Cerebellar nuclear complex (tissue), 1 donor: ENCODE data around the gene RDX.
"Not testable (repeated sequence)": the region's sequence is repeated elsewhere in the genome, so short reads cannot be mapped to it uniquely, and the experiment has no call there.

ENCODE experiments used
- DNase-seq, 2 experiments: peaks; one replicate each; lab custom pipeline; 2025; lab: John Stamatoyannopoulos, UW

Gene RDX

DNA sequence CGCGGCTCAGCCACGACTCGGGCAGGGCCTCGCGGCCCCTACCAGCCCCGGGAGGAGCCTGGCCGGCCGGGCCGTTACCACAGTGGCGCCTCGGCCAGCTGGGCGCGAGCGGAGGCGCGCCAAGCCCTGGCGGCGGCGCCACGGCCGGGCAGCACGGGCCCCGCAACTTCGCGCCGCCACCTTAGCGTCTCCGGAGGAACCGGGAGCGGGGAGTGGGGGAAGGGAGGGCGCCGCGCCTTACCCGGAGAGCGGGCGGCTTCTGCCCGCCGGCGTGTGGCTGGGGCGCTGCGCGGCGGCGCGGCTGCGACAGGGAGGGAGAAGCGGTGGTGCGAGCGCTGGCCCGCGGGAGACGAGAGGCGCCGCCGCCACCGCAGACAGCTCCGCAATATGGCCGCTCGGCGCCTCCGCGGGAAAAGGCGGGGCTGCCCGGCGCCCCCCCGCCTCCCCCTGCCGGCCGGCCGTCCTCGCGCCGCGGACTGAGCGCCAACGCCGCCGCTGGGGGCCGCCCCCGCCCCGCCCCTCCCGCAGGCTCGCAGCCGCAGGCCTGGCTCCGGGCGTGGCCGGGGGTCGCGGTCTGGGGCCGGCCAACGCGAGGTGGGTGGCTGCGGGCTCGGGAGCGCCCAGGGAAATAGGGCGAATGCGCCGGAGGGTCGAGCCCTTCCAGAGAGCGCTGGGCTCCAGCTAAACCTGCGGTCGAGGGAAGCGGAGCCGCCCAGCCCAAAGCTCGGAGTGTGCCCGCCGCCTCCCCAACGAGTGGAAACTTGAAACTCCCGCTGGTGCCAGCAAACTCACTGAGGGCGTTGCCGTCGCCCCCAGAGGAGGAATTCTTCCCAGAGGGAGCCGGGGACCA lies at the start of gene RDX:
Gene RDX (minus strand): TSS at position 389 of the 850 bp plus-strand sequence. CDS start 16,922 bp downstream, outside the sequence.
- no peak for DNase-seq

DNA sequence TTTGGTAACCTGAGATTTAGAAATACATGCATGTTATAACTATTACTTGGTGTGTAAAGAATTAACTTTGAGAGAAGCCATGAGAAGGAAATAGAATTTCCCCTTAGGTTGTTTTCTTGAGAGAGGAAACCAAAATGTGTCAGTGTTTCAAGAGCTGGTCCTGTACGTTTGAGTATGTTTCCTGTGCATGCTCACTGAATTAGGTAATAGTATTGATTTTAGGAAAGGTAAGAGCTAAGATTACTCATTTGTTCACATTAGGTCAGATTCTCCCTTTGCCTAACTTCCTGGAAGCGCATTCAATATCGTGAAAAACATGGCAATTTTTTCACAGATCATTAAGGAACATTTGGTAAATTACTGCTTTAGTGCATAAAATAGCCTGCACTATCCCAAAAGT lies 49.3 kb upstream of the RDX start:
- no peak for DNase-seq

- no peak for DNase-seq
Observed at GRCh38 chr11:110340436-110340835, 44.0 kb upstream of the RDX start.

GRCh38 chr11:110339456-110340250 lies 43.2 kb upstream of the RDX start:
- no peak for DNase-seq

DNA sequence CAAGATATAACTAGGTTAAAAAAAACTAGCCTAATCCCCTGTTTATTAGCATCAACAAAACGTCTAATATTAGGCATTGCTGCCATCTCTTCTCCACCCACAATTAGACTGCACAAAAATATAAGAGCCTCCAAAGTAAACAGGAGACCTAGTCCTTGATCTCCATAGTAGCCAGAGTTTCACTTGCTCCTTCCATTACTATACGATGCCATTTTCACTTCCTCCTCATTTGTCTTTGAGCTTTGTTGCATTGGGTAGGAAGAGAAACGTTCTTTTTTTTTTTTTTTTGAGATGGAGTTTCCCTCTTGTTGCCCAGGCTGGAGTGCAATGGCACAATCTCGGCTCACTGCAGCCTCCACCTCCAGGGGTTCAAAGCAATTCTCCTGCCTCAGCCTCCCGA lies 42.3 kb upstream of the RDX start:
- DNase-seq, result no peak

GRCh38 chr11:110337570-110338193 lies 41.3 kb upstream of the RDX start:
- DNase-seq, result no peak

DNA sequence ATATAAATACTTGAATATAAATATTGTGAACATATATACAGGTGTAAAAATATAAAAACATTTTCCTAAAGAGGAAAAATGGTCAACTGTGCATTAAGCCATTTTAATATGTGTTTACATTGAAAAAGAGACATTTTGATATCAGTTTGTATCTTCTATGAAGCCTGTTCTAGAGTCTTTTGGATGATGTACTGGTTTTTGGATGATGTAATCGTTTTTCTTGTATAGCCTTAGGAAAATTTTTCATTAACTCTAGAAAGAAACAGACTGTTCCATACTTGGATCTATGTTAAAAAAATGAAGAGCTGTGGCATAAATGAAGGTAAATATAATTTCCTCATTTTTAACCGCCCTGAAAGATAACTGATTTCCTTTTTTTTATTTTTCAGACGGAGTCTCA lies 39.6 kb upstream of the RDX start:
- DNase-seq, result no peak

GRCh38 chr11:110335358-110335757 lies 38.9 kb upstream of the RDX start:
- no peak for DNase-seq

DNA sequence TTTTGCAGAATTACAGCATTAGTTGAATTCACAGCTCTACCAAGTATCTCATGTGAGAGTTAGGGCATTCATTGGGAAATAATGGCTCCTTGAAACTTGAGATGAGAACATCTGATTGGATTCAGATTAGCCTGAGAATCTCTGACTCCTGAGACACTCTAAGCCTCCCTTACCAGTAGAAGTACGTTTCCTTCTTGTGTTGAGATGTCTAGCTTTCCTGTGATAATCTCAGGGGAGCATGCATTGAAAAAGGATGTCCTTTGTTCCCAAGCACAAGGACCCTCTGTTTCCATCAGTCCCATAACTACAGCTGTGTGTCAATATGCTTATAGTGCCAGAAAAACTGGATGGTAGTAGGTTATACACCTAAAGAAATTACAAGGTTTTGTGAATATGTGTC lies 35.2 kb upstream of the RDX start:
- DNase-seq, result no peak

- DNase-seq, result no peak
Observed at GRCh38 chr11:110329445-110329844, 33.0 kb upstream of the RDX start.

GRCh38 chr11:110327508-110327907 lies 31.1 kb upstream of the RDX start:
- DNase-seq, result no peak

GRCh38 chr11:110323786-110324185 lies 27.4 kb upstream of the RDX start:
- DNase-seq, result no peak

DNA sequence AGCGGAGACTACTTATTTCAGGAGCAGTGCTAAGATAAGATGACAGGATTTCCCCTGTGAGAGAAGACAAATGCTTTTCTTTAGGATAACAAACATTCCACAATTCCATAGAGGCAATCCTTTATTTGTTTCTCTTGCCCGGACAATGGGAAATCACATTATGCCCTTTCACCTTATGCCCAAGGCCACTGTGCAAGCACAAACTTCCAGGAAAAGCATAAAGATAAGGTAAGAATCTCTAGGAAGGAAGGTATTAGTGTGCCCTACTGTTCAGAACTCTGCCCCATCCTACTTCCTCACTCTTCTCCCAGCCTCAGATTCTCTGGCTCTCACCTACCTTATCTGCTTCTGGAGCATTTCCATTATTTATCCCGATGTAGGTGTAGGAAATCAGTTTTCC lies 23.1 kb upstream of the RDX start:
- no peak for DNase-seq

DNA sequence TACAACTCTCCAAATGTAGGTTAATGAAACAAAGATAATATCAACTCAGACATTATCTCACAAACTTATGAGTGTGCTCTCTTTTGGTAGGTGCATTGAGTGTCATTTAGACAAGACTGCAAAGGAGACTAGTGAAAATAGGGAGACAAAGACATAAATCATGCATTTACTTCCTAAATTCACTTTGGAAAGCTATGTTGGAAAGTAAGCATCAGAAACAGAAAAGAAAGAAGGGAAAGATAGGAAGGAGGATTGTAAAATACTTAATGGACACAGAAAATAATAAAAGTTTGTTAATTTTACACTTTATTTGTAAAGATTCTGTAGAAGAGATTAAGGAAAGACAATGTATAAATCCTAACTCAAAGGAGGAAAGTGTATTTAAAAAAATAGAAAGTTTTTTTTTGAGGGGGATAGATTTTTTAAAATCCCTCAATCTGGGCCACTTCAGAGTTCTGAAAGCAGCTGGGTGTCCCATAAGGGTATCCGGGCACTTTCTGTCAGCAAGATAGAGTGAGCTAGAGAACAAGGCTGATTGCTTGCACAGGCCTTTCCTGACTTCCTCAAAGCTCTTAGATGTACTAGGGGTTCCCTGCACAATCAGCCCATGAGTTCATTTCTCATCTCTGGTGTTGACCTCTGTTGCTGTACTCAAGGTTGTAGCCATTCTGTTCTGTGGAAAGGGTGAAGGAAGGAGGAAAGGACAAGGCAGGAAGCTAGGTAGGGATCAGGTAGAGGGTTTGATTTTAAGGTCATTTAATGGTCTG lies 22.4 kb upstream of the RDX start:
- no peak for DNase-seq

GRCh38 chr11:110317516-110317932 lies 21.1 kb upstream of the RDX start:
- DNase-seq, result no peak

- no peak for DNase-seq
Observed at GRCh38 chr11:110314366-110315095, 18.1 kb upstream of the RDX start.

GRCh38 chr11:110312670-110313069 lies 16.3 kb upstream of the RDX start:
- DNase-seq, result no peak

DNA sequence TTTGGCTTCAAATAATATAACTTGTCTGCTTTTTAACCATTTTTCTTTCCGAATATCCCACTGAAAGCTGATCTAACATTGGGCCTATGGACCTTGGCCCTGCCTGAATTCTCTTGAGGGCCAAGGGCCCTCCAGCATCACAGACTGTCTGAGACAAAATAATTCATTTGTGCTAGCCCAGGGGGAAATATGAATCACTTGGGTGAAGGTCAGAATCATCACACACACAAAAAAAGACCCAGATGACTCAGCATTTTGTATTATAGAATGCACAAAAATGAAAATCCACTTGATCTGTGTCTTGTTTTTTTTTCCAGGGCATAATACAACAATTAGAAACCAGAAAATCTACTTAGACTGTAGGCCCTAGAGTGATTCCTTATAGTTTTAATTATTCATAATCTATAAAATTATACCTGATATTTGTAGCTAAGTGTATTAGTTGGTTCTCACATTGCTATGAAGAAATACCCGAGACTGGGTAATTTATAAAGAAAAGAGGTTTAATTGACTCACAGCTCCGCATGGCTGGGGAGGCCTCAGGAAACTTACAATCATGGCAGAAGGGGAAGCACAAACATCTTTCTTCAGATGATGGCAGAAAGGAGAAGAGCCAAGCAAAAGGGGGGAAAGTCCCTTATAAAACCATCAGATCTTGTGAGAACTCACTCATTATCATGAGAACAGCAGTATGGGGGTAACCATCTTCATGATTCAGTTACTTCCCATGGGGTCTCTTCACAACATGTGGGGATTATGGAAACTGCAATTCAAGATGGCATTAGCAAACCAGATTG lies 15.6 kb upstream of the RDX start:
- no peak for DNase-seq

DNA sequence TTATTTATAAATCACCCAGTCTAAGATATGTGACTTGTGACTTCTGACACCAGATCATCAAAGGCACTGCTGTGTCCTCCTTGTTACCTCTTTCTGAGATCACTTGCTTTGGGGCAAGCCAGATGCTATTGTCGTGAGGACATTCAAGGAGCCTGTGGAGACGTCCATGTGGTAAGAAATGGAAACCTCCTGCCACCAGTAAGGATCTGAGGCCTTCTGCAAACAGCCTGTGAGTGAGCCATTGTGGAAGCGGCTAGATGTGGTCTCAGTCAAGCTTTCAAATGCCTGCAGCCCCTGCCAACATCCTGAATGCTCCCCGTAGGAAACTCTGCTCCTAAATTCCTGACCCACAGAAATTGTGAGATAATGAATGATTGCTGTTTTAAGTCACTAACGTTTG lies 11.7 kb upstream of the RDX start:
- DNase-seq, result no peak

DNA sequence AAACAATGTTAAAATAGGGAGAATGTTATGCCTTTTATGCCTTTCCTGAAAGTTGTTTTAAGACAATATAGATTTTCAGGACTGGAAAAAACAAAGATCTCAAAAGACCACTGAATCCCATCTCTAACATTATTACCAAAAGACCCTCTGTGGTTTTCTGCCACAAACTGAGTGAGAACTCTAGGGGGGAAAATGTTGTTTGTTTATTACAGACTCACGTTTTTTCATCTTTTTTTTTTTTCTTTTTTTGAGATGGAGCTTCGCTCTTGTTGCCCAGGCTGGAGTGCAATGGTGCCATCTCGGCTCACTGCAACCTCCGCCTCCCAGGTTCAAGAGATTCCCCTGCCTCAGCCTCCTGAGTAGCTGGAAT lies 9.6 kb upstream of the RDX start:
- not testable (repeated sequence) for DNase-seq
